GM12878 (cell line): Measurements from ENCODE around the gene IFT122. TPM values are rescaled to one million over a fixed set of nuclear protein-coding genes. Genes with fewer than 3 reads are reported as not detected.
A peak's percentile ranks its signal among the peaks of the same experiment; 100 is the strongest.

Source experiments
- MEF2B ChIP-seq: fragments of 450-650 bp; IDR thresholded peaks from 2 replicates; pipeline ENCODE4 v1.6.1; 2018; ENCODE audit warnings: mild to moderate bottlenecking, moderate library complexity; ENCODE audit not compliant: partially characterized antibody, poor library complexity, severe bottlenecking
- NR2F1 ChIP-seq: fragments of 450-650 bp; conservative IDR thresholded peaks from 2 replicates; pipeline ENCODE4 v1.6.1; 2017; ENCODE audit warnings: mild to moderate bottlenecking
- SRF ChIP-seq, 2 experiments: IDR thresholded peaks; 2 replicates each; pipeline ENCODE4 v1.6.1; 2011; ENCODE audit warnings: low read depth in 2 of 2, low read length in 2 of 2, mild to moderate bottlenecking in 1 of 2, moderate library complexity in 1 of 2
- ZBTB40 ChIP-seq: fragments of 450-650 bp; IDR thresholded peaks from 2 replicates; pipeline ENCODE4 v1.6.1; 2016; ENCODE audit warnings: mild to moderate bottlenecking, moderate library complexity, borderline replicate concordance
- polyA plus RNA-seq, 11 experiments: library from polyadenylated mRNA; depleted of rRNA in 4 of 11; unstranded in 6 of 11; stranded (reverse) in 5 of 11; fragments of >200 nt; fragmentation: Nextera tagmentation in 4 of 11; fragmentation: Illumina TruSeq in 1 of 11; extraction: Ambion mirVana in 4 of 11; extraction: Trizol in 1 of 11; gene quantifications; 1 replicate in 1 of 11; 2 replicates in 10 of 11; pipeline versions ENCODE4 v1.2.1 to v1.2.3, GENCODE V29; 2011 to 2016; ENCODE audit warnings: inconsistent platforms in 2 of 11, missing spikeins in 2 of 11, low read depth in 1 of 11
- total RNA-seq, 4 experiments: library from RNA; depleted of rRNA in 3 of 4; stranded (reverse); fragments of >200 nt in 3 of 4; fragmentation: Illumina TruSeq in 1 of 4; extraction: Trizol in 1 of 4; gene quantifications; 2 replicates each; pipeline versions ENCODE4 v1.2.1 to v1.2.3, GENCODE V29; 2013 to 2021
- TF ChIP-seq, protein P1 (sequence below): IDR thresholded peaks from 2 replicates; pipeline ENCODE4 v1.6.1; 2011; ENCODE audit warnings: borderline replicate concordance, low read depth, mild to moderate bottlenecking, moderate library complexity, mixed read lengths, low read length; ENCODE audit not compliant: insufficient read depth; ENCODE audit errors: extremely low read length
- TF ChIP-seq, protein P2 (sequence below): IDR thresholded peaks from 2 replicates; pipeline ENCODE4 v1.6.1; 2011; ENCODE audit warnings: low read depth, low read length, improper control_type of control experiment, borderline replicate concordance

The IFT122 gene
- total and polyA plus RNA-seq, 10 of the 15 experiments (the other 5 are each of a cell fraction or from before 2014, with no cell fraction given), result 1.8 to 19.2 (median 8.4) TPM

- TF ChIP-seq ZBTB40, result peak; percentile 30; the same call in 1 of the 2 replicates
- TF ChIP-seq, protein P1, sequence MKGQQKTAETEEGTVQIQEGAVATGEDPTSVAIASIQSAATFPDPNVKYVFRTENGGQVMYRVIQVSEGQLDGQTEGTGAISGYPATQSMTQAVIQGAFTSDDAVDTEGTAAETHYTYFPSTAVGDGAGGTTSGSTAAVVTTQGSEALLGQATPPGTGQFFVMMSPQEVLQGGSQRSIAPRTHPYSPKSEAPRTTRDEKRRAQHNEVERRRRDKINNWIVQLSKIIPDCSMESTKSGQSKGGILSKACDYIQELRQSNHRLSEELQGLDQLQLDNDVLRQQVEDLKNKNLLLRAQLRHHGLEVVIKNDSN, result peak; percentile 93
- TF ChIP-seq MEF2B, result peak; percentile 16
- TF ChIP-seq, protein P2, sequence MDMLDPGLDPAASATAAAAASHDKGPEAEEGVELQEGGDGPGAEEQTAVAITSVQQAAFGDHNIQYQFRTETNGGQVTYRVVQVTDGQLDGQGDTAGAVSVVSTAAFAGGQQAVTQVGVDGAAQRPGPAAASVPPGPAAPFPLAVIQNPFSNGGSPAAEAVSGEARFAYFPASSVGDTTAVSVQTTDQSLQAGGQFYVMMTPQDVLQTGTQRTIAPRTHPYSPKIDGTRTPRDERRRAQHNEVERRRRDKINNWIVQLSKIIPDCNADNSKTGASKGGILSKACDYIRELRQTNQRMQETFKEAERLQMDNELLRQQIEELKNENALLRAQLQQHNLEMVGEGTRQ, result peak; percentile 56
- no peak for TF ChIP-seq NR2F1
- peak in 1 of 2 experiments; percentile 36; a peak in 1 of 4 replicates for TF ChIP-seq SRF (IDR thresholded peaks at IDR 0.05; ENCODE audit: low read depth in 2 of 2, low read length in 2 of 2)
- TF ChIP-seq, all 136 proteins: peak for 20
These were observed 11.5 kb upstream of the IFT122 start, which contains the start of gene EFCAB12 (continued) for GRCh38 chr3:129428376-129429079.
